SIG-M5 treated with dmso at 0.1 percent for 504 hours (cell line): ENCODE measurements around the gene GRK5.
A peak's percentile ranks its signal among the peaks of the same experiment; 100 is the strongest.
"Not testable (repeated sequence)": the region's sequence is repeated elsewhere in the genome, so short reads cannot be mapped to it uniquely, and the experiment has no call there.

Source experiments
- DNase-seq: peaks from one replicate; lab custom pipeline; 2025; ENCODE audit not compliant: unreplicated experiment; lab: John Stamatoyannopoulos, UW

Gene GRK5

DNA sequence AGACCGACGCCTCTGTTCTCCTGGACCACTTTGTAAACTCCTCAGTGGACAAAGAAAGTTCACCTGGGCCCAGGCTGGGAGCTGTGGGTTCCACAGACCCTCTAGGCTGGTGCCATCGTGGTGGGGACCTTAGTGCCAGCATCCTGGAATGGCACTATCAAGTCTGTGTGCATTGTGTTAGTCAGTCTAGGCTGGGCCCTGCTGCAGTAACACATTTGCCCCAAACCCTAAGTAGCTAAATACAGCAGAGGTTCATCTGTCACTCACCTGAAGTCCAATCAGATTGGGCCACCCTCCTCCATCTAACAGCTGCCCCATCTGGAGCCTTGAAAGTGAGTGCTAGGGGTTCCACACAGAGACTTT is 224.4 kb downstream of the GRK5 start:
- DNase-seq, result no peak

DNA sequence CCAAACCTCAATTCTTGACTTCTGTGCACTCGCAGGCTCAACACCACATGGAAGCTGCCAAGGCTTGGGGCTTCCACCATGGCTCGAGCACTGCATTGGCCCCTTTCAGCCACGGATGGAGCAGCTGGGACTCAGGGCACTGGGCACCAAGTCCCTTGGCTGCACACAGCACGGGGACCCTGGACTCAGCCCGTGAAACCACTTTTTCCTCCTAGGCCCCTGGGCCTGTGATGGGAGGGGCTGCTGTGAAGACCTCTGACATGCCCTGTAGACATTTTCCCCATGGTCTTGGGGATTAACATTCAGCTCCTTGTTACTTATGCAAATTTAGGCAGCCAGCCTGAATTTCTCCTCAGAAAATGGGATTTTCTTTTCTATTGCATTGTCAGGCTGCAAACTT is 227.6 kb downstream of the GRK5 start:
- not testable (repeated sequence) for DNase-seq

DNA sequence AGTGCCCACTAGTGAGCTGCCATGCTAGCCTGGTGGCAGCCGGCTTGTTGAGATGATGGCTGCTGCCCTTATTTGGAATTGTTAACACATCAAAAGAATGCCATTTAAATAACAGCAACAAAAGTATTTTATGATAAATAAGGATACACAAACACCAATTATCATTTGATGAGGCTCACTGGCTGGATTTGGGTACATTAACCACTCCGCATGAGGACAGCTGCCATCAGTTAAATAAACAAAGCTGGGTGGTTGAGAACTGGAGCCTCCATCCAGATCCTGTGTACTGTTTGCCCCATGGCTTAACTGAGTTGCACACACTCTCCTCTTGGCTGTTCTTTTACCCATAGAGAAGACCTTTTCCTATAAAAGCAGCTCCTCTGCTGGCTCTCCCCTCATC is 231.3 kb downstream of the GRK5 start:
- no peak for DNase-seq

DNA sequence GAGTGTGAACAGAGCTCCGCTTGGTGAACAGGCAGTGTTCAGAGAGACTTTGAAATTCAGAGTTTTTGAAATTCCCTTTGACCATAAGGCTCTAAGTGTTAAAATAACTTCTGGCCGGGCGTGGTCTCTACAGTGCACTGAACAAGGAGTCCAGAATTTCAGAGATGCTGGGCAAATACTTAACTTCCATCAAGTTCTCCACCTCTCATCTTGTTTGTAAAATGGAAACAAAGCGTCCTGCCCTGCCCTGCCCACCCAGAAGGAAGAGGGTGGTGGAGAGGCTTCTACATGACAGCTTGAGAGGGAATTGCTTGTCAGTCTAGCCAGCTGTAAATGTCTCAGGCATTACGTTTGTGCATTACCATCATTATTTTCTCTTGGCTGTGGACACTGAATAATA is 232.6 kb downstream of the GRK5 start:
- DNase-seq, result no peak

DNA sequence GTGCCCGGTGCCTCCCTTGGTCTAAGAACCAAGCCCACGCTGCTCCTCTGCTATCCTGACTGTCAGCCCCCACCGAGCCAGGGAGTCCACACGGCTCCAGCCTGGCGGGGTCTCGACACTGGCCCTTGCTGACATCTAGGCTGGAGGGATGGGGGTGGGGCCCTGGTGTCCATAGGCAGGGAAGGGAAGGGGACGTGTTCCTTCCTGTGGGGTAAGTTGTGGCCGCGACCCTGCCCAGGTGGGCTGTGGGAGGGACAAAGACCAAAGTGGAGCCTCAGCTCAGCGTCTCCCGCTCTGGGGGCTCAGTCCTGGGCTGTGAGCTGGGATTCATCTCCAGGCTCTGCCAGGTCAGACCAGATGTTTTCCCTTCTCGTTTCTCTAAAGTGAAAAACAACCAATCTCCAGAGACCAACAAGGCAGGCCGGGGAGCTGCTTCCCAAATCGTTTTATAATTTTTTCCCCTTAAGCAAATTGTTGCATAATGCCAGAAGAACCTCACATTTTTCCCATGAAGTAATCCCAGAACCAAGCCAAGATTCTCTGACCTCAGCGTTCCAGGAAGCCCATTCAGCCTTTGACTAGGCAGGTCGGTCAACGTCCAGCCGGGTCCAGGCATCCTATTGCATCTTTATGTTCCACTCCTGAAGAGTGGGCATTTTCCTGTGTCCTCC is 233.9 kb downstream of the GRK5 start:
- DNase-seq, result no peak

DNA sequence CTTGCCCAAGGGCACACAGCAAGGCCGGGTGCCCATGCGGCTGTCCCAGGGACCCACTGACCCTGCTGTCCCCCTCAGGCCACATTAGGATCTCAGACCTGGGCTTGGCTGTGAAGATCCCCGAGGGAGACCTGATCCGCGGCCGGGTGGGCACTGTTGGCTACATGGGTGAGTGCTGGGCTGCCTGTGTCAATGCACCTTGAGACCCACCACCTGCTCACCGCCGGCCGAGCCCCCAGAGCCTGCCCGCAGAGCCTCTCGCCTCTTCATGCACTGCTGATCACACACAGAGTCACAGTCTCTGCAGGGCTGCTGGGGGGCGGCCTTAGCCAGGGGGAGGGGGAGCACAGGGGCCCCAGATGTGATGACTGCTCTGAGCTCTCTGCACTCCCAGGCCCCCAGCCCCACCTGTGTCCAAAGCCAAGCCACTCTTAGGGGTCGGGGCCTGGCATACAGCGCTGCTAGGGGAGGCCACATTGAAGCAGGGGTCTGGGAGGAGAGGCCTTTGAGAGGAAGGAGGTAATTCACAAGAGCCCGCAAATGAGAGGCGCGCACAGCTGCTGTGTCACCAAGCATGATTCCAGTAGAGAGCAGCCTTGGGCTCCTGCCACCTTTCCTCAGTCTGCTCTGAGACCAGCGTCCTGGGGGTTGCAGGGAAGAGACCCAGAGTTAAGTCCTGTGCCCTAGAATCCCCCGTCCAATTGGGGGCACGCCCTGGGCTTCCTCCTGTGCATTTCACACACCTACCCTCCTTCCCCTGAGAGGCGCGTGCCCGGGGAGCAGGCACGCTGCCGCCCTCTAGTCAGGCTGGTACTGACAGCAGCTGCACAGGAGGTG is 234.8 kb downstream of the GRK5 start:
- DNase-seq, result no peak

DNA sequence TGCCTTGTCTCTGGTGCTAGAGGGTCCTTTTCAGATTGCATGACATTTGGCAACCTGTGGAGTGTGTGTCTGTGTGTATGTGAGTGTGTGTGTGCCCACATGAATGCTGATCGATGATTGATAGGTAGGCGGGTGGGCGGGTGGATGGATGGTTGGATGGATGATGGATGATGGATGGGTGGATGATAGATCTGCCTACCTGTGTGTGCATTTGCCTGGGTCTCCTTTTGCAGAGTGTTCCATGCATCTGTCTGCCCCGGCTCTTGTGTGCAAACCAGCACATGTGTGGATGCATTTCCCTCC is 235.3 kb downstream of the GRK5 start:
- DNase-seq, result no peak

DNA sequence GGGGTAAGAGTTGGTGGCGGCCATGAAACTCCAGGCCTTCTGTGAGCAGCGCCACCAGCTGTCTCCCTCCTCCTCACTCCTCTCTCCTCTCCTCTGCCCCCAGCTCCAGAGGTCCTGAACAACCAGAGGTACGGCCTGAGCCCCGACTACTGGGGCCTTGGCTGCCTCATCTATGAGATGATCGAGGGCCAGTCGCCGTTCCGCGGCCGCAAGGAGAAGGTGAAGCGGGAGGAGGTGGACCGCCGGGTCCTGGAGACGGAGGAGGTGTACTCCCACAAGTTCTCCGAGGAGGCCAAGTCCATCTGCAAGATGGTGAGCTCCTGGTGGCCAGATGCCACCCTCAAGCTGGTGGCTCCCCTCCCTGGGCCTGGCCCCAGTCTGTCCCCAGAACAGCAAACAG is 236.1 kb downstream of the GRK5 start:
- DNase-seq, result no peak

DNA sequence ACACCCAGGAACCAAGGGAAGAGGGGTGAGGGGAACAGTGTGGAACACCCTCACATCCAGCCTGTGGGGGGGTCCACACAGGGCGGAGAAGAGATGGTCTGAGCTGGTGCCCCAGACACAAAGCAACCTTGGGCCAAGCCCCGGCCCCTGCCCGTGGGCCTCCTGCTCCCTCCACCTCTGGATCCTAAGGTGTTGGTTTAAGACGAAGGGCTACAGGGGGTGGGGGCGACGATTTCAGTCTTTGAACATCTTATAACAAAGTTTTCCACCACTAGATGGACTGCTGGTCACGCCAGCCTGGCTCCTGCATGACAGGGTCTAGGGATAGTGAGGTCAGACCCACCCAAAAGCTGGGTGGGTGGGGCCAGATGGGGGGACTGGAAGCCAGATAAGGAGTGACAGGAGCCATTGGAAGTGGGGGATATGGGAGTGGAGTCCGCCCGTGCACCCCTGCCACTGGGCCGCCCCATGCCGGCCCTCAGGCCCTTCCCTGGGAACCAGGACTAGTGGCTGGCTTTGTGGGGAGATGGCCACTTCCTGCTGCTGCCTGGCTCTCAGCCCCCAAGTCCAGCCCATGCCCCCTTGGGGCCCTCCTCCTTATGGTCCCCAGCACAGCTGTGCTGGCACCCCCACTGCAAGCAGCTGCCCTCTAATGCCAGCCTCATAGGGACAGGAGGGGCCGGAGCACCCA is 236.7 kb downstream of the GRK5 start:
- no peak for DNase-seq

DNA sequence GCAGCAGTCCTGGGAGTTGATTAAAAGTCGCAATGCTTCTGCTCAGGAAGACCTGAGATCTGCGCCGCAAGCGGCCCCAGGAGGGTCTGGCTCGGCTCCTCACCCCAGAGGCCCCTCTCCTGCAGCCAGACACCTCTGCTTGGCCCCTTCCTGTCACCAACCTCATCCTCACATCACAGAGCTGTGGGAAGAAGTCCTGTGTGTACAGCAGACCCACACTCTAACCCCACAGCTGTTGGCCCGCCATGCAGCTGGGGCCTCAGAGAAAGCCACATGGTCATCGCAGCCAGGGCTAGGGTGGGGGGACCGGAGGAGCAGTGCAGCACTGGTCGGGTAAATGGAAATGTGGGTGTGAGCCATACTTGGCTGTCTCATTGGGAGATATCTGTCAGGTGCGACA is 237.5 kb downstream of the GRK5 start:
- DNase-seq, result no peak

DNA sequence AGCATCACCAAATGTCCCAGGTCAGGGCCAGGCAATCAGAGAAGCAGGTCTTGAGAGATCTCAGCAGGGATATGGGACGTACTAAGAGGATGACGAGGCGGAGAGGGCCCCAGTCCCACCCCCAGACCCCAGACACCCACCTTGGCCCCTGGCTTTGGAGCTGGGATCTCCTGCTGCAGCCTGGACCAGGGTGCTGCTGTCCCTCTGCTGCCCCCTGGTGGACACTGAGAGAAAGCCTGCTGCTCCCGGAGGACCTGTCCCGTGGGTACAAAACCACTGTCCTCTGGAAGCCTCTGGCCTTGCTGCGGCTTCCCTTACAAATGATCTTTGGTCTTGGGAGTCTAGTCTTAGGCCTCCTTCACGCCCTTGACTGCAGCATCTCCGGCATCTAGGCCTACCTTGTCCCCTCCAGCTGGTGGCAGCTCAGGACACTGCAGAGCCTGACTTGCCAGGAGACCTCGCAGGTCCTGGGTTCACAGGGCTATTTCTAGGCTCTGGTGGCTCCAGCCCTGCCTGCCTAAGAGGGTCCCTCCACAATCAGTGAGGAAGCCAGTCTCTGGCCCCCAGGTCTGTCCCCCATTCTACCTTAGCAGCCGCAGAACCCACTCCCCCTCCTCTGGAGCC is 238.1 kb downstream of the GRK5 start:
- peak; percentile 61 for DNase-seq

DNA sequence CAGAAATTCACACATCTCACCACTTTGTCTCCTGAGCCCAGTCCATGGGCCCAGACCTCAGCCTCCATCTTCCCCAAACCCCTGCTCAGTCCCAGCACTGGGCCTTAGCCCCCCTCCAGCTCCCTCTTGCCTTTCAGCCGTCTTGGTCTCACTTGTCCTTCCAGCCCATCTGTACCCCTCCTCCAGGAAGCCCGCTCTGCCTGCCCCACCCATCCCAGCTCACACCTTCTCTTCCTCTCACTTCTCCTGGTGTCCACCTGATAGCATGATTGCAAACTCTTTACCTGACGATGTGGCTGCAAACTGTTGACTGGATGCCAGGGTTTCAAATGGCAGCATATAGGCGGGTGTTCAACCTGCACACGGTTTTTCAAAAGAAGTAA is 238.6 kb downstream of the GRK5 start:
- DNase-seq, result no peak

DNA sequence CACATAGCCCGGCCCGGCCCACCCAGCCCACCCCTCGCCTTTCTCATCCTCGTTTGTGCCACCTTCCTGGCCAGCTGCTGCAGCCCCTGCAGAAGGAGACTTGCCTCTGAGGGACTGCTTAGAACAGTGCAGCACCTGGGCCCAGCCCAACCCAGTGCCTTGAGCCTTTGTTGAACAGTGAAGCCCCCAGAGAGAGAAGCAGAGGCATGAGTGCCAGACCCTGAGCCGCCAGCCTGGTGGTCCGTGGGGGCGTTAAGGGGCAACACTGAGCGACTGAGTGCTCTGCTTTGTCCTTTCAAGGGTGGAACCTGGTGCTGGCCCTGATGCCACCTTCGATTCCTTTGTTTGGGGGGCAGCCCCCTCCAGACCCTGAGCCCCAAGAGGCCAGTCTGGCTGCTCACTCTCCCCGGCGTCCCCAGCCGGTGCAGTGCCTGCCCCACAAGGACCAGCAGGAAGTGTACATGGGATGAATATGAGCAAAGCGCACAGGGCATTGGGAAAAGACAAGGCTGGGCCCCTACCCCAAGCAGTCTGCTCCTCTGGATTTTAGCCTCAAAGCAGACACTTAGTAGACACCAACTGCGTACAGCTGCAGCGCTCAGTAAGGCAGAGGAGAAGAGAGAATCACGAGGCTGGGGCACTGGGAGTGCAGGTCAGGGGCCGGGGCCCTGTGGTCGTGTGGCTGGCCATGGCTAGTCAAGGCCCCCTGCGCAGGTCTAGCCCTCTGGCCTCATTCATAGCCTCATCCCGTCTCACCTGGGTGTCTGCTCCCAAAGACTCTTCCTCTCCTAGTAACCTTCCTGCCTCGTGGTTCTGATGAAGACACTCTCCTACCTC is 239.3 kb downstream of the GRK5 start:
- no peak for DNase-seq

DNA sequence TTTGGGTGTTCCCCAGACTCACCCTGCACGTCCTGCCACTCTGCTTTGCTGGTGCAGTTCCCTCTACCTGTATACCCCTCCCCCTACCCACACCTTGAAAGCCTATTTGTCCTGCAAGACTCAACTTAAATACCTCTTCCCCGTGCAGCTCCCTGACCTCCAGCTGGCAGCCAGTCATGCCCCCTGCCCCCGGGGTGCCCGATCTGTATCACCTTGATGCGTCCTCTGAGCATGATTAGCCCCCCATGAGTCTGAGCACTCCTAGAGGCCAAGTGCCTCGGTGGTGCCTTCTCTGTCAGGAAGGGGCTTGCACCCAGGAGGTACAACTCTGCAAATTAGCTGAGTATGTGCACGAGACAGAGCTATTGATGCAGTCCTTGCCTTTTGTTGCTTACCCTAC is 240.1 kb downstream of the GRK5 start:
- DNase-seq, result no peak

DNA sequence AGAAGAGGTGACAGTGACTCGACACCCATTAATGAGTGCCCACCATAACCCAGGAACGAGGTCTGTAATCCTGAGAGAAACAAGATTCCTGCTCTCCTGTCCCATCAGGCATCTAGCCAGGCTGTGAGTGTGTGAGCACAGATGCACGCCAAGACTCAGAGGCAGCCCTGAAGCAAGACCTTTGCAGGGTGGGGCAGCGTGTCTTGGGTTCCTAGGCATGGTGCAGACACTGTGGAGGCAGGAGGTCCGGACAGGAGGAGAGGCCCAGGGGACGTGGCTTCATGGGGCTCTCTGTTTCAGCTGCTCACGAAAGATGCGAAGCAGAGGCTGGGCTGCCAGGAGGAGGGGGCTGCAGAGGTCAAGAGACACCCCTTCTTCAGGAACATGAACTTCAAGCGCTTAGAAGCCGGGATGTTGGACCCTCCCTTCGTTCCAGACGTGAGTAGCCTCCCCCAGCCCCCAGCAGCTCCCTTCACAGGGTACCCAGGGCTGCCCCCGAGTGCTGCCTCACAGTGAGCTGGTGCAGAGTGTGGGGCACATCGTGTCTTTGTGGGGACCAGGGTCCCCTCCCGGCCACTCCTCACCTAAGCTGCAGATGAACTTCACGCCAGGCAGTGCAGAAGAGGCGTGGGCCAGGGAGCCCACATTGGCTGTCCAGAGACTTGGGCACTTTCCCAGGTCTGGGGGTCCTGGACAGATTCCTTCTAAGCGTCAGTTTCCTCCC is 240.6 kb downstream of the GRK5 start:
- DNase-seq, result no peak

DNA sequence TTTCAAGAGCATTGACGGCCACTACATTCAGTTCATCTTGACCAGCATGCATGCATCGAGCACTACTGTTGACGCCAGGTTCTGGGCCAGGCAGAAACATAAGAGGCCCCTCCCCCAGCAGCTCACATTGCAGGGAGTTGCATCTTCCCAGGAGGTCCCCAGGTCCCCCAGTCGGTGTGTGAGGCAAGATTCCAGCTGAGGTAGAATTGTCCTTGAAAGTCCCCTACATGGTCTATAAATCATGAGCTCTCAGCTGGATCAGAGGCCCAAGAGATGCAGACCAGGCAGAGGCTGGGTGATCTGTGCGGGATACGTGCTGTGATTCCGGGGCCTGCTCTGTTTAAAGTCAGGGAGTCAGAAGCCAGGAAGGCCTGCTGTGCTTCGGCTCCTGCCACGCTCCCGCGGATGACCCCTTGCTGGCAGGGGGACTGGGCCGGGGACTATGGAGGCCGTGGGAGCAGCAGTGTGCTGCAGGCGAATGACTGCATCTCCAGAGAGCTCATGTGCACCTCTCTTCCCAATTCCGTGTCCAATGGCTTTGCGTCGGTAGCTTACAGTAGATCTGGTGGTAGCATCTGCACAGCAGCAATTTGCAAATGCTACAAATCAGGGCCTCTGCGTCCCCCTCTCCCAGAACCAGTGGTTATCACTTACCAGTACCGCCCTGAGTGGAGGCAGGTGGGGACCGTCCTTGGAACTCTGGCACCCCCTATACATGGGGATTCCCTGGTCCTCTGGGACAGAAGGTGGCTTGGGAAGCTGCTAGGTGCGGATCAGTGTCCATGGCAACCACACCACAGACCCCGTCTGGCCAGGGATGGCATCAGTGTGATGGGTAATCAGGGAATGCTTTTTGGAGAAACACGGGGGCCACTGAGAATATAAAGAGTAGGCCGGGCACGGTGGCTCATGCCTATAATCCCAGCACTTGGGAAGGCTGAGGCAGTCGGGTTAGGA is 241.5 kb downstream of the GRK5 start:
- no peak for DNase-seq

DNA sequence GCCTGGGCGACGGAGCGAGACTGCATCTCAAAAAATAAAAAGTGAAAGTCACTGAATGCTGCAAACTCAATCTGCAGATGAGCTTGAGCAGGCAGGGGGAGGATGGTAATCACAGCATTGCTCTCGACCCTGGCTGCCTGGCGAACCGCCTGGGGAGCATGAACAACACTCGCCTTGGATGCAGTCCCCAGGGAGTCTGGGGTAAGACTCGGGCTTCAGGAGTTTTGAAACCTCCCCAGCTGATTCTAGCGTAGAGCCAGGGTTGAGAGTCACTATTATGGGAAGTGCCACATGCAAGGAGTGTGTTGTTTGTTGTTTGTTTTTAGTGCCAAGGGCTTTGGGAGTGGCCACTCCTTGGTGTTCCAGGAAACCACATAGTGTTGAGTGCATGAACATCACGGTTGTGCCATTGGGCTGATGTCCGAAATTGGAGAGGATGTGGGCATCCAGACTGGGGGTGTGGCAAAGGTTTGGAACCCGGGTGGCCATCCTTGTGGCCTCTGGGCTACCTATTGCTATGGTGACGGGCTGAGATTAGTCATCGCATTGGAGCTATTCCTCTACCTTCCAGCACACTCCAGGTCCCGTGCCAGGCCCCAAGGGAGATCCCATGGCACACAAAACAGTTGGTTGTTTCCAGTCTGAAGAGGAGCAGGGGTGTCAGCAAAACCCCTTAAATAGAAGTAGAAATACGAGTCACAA is 242.5 kb downstream of the GRK5 start:
- DNase-seq, result no peak

DNA sequence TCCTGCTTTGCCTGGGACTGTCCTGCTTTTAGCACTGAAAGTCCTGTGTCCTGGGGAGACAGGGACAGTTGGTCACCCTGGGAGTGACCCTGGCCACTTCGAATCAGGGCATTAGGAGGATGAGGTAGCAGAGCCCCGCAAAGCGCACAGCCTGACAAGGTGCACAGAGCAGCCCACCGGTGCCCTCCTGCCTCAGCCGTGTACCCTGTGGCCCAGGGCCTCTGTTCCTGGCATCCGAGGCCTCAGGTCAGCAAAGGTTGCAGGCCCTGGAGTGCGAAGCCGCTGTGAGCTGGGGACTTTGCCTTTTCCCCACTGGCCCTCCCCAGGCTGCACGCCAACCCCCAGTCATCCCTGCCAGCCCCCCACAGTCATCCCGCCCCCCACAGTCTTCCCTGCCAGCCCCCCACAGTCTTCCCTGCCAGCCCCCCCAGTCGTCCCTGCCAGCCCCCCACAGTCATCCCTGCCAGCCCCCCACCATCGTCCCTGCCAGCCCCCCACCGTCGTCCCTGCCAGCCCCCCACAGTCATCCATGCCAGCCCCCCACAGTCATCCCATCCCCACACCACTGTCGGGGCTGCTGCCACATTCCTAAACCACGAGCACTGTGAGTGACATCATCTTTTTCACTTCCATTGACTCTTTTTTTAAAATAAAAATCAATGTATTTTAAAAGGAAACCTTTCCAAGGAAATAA is 243.4 kb downstream of the GRK5 start:
- DNase-seq, result no peak
